HG03139 (cell line): Measurements from ENCODE around the gene LPIN1.

ENCODE experiments used
- ATAC-seq: cut with Tn5 transposase; IDR thresholded peaks from one replicate; pipeline ENCODE4 v1.9.1; 2021; ENCODE audit not compliant: unreplicated experiment

Gene LPIN1, protein sequence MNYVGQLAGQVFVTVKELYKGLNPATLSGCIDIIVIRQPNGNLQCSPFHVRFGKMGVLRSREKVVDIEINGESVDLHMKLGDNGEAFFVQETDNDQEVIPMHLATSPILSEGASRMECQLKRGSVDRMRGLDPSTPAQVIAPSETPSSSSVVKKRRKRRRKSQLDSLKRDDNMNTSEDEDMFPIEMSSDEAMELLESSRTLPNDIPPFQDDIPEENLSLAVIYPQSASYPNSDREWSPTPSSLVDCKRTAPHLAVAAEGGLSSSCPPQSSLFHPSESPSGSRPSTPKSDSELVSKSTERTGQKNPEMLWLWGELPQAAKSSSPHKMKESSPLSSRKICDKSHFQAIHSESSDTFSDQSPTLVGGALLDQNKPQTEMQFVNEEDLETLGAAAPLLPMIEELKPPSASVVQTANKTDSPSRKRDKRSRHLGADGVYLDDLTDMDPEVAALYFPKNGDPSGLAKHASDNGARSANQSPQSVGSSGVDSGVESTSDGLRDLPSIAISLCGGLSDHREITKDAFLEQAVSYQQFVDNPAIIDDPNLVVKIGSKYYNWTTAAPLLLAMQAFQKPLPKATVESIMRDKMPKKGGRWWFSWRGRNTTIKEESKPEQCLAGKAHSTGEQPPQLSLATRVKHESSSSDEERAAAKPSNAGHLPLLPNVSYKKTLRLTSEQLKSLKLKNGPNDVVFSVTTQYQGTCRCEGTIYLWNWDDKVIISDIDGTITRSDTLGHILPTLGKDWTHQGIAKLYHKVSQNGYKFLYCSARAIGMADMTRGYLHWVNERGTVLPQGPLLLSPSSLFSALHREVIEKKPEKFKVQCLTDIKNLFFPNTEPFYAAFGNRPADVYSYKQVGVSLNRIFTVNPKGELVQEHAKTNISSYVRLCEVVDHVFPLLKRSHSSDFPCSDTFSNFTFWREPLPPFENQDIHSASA

DNA sequence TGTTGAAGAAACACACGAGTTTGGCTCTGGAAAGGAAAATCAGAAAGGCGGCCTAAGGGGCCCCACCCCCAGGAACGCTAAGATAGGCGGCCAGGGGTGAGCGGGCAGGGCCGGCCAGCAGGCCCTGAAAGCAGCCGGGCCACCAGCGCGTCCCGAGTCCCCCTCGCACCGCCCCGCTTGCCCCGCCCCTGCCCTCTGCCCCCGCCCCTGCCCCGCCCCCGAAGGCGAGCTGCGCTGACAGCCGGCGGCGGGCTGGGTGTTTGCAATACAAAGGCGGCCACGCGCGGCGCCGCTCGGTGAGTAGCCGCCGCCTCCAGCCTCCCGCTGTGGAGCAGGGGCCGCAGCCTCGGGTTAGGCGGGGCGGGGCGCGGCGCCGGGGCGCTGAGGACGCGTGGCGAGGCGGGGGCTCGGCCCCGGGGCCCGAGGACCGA lies at the start of gene LPIN1:
Gene LPIN1, plus strand, starts transcription at position 257 of the 431 bp plus-strand sequence. CDS start 18,910 bp downstream, outside the sequence.
- ATAC-seq = peak; percentile 48

DNA sequence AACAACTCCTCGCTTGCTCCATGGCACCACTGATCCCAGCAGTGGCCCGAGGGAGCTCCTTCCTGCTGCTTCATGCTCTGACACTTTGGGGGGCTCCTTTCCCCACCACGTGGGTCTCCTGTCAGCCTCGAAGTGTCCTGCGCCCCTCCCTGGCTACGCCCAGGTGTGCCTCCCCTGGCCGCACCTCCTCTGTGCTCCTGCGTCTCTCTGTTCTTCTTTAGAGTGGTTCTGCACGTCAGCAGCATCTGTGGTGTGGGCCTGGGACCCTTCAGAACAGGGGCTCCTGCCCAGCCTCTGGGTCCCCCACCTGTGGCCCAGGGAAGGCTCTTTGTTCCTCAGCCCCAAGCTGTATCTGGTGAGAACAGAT lies 49.7 kb upstream of the LPIN1 start:
- ATAC-seq = no peak

DNA sequence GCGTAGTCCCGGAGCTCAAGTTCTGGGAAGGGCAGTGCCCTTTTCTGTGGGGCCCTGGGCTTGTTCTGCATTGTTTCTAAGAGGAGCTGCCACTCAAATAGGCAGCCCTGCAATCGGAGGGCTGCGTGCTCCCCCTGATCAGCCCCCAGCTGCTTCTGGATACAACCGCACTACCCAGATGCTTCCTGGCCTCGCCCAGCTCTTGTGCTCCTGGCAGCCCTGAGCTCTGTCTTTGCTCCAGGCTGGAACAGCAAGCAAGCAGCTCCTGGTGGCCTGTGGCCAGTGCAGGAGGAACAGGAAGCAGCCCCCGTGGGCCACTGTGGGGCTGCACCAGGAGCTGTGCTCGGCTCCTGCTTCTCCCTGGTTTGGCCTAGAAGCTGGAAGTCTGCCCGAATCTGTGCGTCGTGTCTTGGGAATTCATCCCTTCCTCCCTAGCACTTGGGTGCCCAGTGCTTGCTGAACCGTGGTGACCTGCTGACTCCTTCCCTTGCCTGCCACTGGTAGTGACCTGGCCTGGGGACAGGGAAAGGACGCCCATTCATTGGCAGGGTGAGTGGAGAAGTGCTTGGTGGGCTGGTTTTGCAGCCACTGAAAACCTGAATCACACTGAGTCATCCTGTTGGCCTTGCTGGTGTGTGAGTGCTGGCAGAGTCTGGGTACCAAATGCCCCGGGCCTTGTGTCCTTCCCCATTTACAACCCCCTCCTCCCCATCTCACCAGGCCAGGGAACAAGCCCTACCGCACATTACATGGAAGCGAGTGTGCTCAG lies 49.1 kb upstream of the LPIN1 start:
- no peak for ATAC-seq

DNA sequence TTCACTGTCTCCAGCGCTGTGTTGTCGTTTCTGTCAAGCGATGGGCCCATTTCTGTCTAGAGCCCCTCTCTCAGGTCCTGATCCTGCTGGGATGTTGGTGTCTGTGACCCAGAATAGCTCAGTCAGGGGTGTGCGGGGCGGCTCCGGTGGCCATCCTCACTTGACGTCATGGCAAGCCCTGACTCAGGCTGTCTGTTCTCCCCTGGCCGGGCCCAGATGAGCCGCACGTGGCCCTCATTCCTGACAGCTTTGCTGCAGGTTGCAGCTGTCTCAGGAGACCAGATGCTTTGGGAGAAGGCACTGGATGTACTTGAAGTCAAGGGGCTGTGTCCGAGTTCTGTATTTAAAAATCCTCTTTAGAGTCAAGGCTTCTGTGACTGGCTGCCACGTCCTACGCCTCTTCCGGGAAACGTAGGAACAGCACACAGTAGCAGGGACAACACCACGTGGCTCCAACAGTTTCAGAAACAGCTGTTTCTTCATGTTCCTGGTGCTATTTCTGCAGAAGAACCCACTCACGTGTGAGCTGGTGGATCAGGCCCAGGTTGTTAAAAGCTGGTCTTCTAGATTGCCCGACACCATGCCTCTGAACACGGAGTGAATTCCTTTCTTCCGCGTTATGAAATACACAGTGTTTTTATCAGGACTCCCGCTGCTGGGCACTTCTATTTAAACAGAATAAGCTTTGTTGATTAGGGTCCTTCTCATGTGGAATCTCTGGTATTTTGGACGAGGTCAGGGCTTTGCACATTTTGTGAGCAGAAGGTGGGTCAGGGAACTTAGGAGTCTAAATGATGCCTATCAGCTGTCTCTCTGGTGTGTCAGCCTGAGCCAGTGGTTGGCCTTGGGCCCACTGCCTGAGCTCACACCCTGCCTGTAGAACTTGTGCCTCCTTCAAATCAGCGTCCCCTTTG lies 48.2 kb upstream of the LPIN1 start:
- ATAC-seq = no peak

DNA sequence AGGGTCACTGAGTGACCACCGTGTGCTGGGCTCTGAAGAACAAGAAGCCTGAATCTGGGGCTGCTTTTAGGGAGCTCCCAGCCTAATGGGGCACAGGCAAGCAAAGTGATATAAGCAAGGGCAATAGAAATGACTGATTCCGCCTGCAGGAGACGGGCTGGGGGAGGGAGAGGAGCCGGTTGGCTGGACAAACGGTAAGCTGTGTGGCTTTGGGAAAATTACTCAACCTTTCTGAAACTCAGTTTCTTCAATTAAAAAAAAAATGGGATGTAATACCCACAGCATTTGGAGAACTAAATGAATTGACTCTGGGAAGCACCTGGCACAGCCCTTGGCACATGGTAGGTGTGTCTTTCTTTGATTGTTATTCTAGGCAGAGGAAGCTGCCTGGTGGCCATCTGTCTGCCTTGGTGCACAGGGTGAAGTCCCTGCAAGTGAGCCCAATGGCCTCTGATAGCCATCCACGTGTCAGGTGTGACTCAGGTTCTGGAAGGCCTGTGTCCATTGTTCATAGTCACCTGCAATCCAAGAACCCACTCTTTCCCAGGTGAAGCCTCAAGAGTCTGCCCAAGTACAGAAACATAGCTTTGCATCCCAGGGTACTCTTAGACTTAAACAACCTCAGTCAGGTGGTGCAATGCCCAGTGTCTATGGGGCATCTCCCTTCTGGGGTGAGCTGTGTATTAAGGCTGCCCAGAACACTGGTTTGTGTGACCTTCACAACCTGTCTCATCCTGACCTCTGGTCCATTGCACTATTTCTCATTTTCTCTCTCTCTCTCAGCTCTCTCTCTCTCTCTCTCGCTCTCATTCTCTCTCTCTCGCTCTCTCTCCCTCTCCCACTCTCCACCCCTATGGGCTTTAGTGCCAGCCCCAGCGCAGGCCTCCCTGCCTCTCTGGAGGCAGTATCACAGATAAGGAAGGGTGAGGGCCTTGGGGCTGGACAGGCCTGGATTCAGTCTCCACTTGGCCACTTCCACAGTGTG lies 46.5 kb upstream of the LPIN1 start:
- no peak for ATAC-seq

DNA sequence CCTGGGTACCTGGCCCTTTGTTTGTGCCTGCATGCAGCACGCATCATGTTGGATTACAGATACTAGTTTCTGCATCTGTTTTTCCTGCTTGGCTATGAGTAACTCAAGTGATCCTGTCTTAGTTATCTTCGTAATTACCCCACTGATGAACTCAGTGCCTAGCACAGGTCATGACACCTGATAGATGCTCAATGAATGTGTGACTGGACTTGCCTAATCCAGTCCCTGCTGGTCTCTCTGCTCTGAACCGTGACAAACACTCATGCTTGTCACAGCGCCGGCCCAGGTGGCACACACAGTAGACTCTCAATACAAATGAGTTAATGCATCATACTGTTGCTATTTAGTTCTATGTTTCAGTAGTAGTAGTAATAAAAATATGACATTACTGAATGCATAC lies 45.2 kb upstream of the LPIN1 start:
- ATAC-seq = no peak

DNA sequence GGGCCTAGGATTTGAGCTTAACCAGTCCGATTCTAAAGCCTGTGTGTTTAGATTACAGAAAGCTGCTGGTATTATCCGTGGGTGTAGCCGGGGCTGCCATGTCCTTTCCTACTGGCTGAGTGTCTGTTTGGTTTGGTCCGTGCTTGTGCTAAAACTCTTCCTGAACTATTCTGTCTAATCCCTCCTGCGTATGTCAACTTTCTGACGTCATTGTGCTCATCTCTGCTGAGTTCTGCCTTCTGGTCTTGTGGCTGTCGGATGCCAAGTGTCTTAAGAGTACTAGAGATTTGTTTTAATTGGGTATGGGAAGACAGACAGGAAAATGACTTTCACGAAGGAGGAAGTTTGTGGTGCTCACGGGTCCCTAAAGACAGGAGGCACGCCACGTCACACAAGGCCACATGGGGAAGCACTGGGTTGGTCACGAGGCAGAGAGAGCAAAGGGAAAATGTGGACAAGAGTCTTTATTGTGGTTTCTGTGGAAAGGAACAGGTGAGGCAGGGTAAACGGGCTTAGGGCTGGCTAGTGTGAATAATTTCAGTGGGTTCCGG lies 44.6 kb upstream of the LPIN1 start:
- ATAC-seq = no peak

DNA sequence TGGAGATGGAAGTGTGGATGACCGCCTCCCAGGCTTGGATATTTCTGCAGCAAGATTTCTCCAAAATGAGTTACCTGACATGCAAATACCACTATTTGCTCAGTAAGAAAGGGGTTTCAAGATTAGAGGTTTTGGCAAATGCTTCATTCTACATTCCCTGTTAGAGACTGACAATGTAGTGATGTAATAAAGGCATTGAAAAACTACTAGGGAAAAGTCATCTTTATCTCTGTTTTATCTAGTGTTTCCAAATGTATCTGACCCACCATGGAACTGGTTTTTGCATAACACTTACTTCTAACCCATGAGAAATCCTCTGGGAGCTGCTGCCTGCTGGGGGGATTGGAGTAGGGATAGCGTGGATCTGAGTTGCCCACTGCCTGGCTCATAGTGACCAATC lies 43.5 kb upstream of the LPIN1 start:
- no peak for ATAC-seq

DNA sequence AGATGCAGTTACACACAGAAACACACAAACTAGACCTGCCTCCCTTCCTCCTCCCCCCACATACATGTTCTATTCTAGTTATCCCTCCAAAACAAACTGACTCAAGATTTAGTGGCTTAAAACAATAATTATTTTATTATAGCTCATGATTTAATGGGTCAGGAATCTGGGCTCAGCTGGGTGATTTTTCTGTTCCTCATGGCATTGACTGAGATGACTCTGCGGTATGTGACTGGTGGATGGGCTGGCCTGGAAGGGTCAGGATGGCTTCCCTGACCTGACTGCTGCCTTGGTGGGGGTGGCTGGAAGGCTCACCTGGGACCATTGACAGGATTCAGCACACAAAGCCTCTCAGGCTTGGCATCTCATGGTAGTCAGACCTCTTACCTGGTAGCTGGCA lies 42.7 kb upstream of the LPIN1 start:
- no peak for ATAC-seq

DNA sequence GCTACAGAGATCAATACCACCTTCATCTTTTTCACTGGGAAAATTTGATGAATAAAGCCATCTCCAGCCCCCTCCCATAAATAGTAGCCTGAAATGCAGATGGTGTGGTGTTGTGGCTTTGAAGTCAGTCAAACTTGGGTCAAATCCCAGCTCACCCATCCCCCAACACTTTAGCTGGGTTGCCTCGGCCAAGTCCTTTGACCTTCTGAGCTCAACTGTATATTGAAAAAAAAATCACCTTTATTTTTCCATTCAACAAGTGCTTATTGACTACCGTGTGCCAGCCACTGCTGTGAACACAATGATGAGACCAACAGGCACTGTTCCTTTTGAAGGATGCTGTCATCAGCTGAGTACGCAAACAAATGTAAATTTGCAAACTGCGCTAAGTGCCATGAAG lies 41.4 kb upstream of the LPIN1 start:
- no peak for ATAC-seq

DNA sequence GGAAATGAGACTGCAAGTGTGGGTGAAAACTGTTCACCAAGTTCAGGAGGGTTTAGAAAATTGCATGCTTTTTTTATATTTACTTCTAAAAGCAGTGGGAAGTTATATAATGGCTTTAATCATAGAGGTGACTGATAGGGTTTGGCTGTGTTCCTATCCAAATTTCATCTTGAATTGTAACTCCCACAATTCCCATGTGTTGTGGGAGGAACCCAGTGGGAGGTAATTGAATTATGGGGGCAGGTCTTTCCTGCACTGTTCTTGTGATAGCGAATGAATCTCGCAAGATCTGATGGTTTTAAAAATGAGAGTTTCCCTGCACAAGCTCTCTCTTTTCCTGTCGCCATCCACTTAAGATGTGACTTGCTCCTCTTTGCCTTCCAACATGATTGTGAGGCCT lies 40.7 kb upstream of the LPIN1 start:
- no peak for ATAC-seq

DNA sequence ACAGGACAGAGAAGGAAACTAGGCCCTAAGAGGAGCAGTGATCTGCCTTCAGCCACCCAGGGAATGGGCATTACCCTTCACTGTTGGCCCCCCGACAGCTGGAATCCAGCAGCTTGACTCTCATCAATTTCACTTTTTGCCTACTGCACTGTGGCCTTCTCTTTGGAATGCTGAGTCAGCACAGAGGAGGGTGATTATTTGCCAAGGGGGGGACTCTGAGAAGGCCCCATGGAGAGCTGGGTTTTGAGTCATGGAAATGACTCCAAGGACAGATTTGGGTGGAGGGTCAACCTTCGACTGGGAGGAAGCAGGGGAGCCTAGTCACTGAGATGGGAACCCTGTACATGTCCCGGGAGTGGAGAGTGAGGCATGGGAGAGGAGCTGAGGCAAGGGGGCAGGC lies 38.3 kb upstream of the LPIN1 start:
- no peak for ATAC-seq

DNA sequence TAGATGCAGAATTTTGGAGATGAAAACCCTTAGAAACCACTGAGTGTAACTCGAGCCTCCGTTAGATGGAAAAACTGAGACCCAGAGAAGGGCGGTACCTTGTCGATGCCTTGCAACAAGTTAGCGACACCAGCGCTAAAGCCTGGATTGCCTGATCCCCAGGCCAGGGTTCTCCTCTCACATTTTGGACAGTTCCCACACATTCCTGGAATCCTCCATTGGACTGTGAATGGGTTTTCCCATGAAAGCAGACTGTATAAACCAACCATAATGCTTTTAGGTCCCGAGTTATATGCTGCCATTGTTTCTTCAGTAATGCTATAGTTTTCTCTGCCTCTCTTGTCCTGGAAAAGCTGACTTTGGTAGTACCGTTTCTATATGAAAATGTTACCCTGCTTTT lies 37.1 kb upstream of the LPIN1 start:
- ATAC-seq = no peak

DNA sequence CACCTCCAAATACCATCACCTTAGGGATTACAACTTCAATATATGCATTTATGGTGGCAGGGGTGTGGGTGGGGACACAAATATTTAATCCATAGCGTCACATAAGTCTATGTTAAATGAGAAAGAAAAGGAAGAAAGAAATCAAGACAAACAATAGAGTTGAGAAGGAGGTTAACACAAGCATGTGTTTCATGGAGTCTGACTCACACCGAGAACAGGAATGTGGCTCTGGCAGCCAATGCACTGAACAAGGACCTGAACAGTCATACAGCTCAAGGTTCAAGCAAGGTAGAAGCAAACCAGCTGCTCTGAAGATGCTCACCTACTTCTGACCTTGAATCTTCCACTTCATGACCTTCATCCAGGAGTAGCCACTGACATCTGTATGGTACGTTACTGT lies 36.2 kb upstream of the LPIN1 start:
- ATAC-seq = no peak

DNA sequence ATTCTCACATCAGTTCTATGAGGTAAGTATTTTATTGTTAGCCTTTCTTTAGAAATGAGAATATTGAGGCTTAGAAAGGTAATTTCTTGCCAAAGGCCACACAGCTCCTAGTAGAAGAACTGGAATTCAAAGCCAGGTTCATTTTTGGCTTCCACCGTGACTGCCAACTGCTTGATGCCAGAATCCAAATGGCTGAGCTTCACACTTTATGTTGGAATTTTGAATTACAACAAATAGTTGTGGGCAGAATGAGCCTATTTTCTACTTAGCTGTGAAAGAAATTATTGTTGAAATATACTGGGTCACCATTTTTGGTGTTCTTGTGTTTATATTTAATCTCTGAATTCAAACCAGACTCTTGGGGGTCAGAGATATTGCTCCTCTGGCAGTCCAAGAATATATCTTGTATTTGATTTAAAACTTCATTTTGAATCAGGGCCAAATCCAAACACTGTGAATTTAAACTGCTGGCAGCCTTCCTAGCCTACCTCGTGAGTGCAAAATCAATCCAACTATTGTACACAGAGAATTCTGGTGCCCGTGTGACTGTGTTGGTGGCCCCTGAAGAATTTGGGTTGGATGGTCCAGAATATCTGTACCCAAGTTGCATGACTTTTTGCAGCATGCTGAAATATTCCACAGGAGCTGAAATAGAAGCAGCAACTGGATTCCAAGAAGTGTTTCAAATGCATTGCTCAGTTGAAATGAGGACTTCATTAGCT lies 35.6 kb upstream of the LPIN1 start:
- ATAC-seq = no peak

DNA sequence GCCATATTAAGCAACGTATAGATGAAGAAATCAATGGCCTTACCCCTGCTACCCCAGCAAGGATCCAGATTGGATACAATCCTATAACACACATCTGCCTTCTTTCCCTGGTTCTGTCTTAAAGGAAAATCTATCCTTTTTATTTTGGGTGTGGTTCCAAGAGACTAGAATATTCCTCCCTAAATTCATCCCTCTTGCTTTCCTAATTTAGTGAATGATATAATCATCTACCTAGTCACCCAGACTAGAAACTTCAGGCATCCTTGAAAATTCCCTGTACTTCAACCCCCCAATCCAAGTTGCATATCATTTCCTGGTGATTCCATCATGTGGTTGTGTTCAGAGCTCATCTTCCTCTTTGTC lies 35.1 kb upstream of the LPIN1 start:
- no peak for ATAC-seq

DNA sequence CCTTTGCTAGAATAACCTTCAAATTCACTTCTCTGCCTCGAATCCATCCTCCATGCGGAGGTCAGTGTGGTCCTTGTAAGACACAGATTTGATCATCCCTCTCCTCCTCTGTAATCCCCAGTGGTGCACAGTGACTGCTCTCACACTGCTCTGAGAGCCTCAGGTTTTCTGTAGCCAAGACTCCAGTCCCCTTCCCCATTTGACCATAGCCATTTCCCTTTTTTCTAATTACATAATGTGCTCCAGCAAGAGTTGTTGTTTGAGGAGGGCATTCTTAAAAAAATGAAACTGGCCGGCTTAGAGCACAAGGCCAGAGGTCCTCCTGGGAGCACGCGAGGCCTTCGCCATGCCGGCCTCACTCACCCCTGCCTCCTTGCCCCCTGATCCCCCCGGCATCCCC lies 34.7 kb upstream of the LPIN1 start:
- no peak for ATAC-seq

DNA sequence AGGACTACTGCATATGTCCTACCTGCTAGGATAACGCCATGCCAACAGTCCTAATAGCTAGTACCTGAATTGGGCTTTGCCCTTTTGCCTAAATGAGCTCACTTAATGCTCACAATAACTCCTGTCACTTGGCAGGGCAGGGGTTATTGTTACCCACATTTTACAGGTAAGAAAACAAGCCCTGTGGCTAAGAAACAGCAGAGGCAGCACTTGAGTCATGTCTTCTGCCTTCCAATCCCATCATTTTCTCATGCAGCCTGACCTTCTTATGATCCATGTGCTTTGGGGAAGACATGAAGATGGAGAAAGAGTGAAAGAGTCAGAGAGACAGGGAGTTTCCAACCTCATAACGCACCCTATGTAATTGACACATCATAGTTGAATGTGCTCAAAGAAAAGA lies 33.6 kb upstream of the LPIN1 start:
- no peak for ATAC-seq
